H1 (cell line): ENCODE data around the gene GADD45A. TPM values are rescaled to one million over a fixed set of nuclear protein-coding genes. Genes with fewer than 3 reads are reported as not detected.

Experiments
- EP300 ChIP-seq, 2 experiments: IDR thresholded peaks; 1 replicate in 1 of 2; 2 replicates in 1 of 2; pipeline ENCODE4 v1.6.1; 2011 to 2012; ENCODE audit warnings: low read depth in 2 of 2, low read length in 2 of 2, mild to moderate bottlenecking in 2 of 2, borderline replicate concordance in 1 of 2, inconsistent platforms in 1 of 2, moderate library complexity in 1 of 2
- GTF2F1 ChIP-seq: IDR thresholded peaks from 2 replicates; pipeline ENCODE4 v1.6.1; 2012; ENCODE audit warnings: low read depth, low read length, improper control_type of control experiment, borderline replicate concordance
- POLR2A ChIP-seq, 2 experiments: IDR thresholded peaks; 1 replicate in 1 of 2; 2 replicates in 1 of 2; pipeline ENCODE4 v1.6.1; 2011; ENCODE audit warnings: low read depth in 2 of 2, low read length in 2 of 2, mild to moderate bottlenecking in 2 of 2; ENCODE audit errors: control extremely low read depth in 1 of 2
- RAD21 ChIP-seq, 2 experiments: IDR thresholded peaks in 1 of 2; conservative IDR thresholded peaks in 1 of 2; 2 replicates each; pipeline ENCODE4 v1.6.1; 2011; ENCODE audit warnings: low read depth in 2 of 2, low read length in 2 of 2, improper control_type of control experiment in 1 of 2, inconsistent platforms in 1 of 2, mild to moderate bottlenecking in 1 of 2, moderate library complexity in 1 of 2
- SIN3A ChIP-seq, 2 experiments: IDR thresholded peaks in 1 of 2; conservative IDR thresholded peaks in 1 of 2; 2 replicates each; pipeline ENCODE4 v1.6.1; 2011 to 2012; ENCODE audit warnings: low read length in 2 of 2, improper control_type of control experiment in 1 of 2, low read depth in 1 of 2, mild to moderate bottlenecking in 1 of 2
- polyA plus RNA-seq, 7 experiments: library from polyadenylated mRNA; depleted of rRNA in 3 of 7; stranded (reverse) in 5 of 7; unstranded in 2 of 7; fragments of >200 nt in 5 of 7; fragments of 200-250 nt in 2 of 7; gene quantifications; 1 replicate in 5 of 7; 2 replicates in 1 of 7; 4 replicates in 1 of 7; pipeline versions ENCODE4 v1.2.1 to v1.2.3, GENCODE V29; 2011 to 2013; ENCODE audit warnings: missing spikeins in 2 of 7, mixed read lengths in 2 of 7
- total RNA-seq: library from RNA; stranded (reverse); fragmentation: NEBNext Ultra II Directional; extraction: Animal tissue kit (Norgen Biotek cat#: 25700); gene quantifications from 2 replicates; pipeline ENCODE4 v1.2.1, GENCODE V29; 2021

The GADD45A gene
- total and polyA plus RNA-seq, 2 of the 8 experiments (the other 6 are each of a cell fraction or from before 2014, with no cell fraction given) = 7.6 to 15.6 TPM

DNA sequence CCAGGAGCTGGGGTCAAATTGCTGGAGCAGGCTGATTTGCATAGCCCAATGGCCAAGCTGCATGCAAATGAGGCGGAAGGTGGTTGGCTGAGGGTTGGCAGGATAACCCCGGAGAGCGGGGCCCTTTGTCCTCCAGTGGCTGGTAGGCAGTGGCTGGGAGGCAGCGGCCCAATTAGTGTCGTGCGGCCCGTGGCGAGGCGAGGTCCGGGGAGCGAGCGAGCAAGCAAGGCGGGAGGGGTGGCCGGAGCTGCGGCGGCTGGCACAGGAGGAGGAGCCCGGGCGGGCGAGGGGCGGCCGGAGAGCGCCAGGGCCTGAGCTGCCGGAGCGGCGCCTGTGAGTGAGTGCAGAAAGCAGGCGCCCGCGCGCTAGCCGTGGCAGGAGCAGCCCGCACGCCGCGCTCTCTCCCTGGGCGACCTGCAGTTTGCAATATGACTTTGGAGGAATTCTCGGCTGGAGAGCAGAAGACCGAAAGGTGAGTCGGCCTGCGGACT is at the start of gene GADD45A (continued):
- TF ChIP-seq GTF2F1 (no peak), EP300 (IDR thresholded peaks at IDR 0.05; ENCODE audit: borderline replicate concordance in 1 of 2, low read depth in 2 of 2, low read length in 2 of 2) (peak in 1 of 2 experiments; percentile 32; a peak in 1 of 3 replicates), RAD21 (IDR thresholded peaks at IDR 0.05 in 1 of 2, conservative IDR thresholded peaks at IDR 0.05 in 1 of 2; ENCODE audit: low read depth in 2 of 2, low read length in 2 of 2) (peak; percentile 10; a peak in 1 of 4 replicates), POLR2A (IDR thresholded peaks at IDR 0.05; ENCODE audit: control extremely low read depth in 1 of 2, low read depth in 2 of 2, low read length in 2 of 2) (peak; percentile 96 to 98), SIN3A (conservative IDR thresholded peaks at IDR 0.05 in 1 of 2, IDR thresholded peaks at IDR 0.05 in 1 of 2; ENCODE audit: low read depth in 1 of 2, low read length in 2 of 2) (0 out of 4 replicates have a peak, but pooled peaks of 1 of the 2 experiments have one; percentile 42)
